ENCODE data around the gene PLXNA3.

GRCh38 chrX:154469114-154469513 lies 11.0 kb downstream of the PLXNA3 start:
- TF ChIP-seq EZH2 (IDR thresholded peaks at IDR 0.05; ENCODE audit: insufficient read depth, poor library complexity, severe bottlenecking) (no peak), EZH2phosphoT487 (IDR thresholded peaks at IDR 0.05; ENCODE audit: insufficient read depth, low read depth) (no peak)
